HG02870 (cell line): ENCODE data around the gene TRAF4.

Source experiments
- ATAC-seq: cut with Tn5 transposase; IDR thresholded peaks from one replicate; pipeline ENCODE4 v1.9.1; 2021; ENCODE audit warnings: mild to moderate bottlenecking, moderate library complexity; ENCODE audit not compliant: unreplicated experiment

Gene TRAF4, protein sequence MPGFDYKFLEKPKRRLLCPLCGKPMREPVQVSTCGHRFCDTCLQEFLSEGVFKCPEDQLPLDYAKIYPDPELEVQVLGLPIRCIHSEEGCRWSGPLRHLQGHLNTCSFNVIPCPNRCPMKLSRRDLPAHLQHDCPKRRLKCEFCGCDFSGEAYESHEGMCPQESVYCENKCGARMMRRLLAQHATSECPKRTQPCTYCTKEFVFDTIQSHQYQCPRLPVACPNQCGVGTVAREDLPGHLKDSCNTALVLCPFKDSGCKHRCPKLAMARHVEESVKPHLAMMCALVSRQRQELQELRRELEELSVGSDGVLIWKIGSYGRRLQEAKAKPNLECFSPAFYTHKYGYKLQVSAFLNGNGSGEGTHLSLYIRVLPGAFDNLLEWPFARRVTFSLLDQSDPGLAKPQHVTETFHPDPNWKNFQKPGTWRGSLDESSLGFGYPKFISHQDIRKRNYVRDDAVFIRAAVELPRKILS

GRCh38 chr17:28743243-28744103, at the start of gene TRAF4:
Gene TRAF4 (plus strand): TSS chr17:28744011. CDS start chr17:28744113, 102 bp downstream.
- ATAC-seq, result peak; percentile 49

GRCh38 chr17:28698253-28698941, 45.4 kb upstream of the TRAF4 start:
- ATAC-seq, result no peak

- no peak for ATAC-seq
Observed at GRCh38 chr17:28700278-28700677, 43.5 kb upstream of the TRAF4 start.

- ATAC-seq, result no peak
Observed at GRCh38 chr17:28700830-28701492, 42.9 kb upstream of the TRAF4 start.

DNA sequence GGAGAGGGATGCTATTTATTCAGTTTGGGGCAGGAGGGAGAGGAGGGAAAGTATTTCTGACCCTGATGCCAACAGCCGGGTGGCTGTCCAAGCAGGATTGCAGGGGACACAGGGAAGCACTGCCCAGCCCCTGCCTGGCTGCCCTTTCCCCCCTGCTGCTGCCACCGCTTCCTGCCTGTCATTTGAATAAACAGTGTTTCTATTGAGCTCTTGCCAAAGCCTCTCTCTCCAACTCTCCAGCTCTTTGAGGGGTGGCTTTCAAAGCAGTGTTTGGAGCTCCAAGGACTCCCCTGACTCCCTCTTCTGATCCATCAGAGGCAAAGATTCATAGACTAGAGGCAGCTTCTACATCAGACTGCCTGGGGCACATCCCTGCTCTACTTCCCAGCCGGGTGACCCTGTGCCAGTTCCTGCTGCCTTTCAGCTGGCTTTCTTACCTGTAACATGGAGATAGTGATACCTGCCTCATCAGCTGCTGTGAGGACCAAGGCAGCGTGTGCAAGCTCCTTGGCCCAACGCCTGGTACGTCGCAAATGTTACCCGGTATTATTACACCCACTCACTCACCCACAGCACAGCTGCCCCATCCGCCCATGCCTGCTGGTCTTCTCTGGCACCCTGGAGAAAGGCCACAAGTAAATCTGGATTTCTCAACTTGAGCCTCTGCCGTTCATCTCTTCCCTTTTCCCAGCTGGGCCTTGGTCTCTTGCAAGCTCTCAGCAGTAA, 41.6 kb upstream of the TRAF4 start:
- ATAC-seq, result no peak

DNA sequence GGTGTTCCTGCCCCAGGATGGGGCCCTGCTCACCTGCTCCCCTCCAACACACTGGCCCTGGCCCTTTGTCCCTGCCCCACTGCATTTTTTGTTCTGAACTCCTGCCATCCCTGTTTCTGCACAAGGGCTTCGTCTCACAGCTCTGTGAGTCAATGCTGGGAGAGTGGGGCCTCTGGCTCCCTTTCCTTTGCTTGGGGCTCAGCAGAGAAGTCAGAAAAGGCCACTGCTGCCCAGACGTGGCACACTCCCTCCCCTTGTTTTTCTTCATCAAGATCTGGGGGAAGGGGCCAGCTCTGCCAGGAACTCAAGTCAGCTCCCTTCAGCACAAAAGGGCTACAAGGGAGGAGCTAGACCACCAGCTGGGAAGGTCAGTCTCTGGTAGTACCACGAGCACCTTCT, 41.1 kb upstream of the TRAF4 start:
- ATAC-seq, result no peak

DNA sequence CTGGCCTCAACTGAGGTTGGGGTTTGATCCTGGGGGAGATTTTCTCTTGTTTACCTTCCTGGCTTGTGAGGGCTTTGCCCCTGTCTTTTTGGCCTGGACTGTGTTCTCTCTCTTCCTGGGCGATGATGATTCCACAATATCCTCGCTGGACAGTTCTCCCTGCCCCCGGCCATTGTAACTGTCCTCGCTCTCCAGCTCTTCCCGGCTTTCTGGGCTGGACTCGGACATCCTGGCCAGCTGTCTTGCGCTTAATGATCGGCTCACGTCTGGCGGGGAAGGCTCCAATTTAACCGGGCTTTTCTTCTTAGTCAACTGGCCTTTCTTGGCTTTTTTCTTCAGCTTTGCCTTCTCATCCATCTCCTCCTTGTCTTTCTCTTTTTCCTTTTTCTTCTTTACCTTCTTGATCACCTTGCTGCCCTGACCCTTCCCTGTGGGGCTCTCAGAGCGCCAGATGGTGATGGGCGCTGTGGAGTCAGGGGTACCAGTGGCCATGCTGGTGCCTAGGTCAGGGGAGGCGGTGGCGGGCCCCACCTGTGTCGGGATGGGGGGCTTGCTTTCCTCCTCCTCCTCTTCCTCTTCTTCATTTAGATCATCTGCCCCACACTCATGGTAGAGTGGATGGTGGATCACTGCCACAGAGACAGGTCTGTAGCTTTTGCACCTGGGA, 40.1 kb upstream of the TRAF4 start:
- ATAC-seq, result no peak

DNA sequence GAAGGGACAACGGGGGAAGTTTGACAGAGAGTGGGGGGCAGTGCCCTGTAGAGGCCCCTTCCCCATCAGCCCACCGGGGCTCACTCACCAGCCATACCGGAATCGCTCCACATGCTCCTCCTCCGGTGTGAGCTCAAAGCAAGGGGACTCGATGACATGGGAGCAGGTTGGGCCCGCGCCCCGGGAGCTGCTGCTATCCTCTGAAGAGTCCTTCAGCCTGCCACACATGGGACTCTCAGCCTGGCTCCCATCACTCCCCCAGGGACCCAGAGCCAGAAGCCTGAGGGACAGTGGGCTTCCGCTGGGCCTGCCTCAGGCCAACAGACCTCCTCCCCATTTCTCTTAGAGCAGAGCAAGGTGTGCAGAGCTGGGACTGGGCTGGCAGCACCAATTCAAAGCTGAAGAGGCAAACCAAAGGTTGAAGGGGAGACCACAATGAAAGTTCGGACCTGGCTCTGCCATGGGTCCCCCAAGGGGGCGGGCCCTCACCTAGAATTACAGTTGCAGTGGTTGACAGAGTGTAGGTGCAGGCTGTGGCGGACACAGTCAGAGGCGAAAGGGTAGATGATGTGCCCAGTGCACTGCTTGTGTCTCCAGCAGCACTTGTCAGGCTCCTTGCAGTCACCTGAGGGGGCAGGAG, 39.5 kb upstream of the TRAF4 start:
- ATAC-seq, result no peak

DNA sequence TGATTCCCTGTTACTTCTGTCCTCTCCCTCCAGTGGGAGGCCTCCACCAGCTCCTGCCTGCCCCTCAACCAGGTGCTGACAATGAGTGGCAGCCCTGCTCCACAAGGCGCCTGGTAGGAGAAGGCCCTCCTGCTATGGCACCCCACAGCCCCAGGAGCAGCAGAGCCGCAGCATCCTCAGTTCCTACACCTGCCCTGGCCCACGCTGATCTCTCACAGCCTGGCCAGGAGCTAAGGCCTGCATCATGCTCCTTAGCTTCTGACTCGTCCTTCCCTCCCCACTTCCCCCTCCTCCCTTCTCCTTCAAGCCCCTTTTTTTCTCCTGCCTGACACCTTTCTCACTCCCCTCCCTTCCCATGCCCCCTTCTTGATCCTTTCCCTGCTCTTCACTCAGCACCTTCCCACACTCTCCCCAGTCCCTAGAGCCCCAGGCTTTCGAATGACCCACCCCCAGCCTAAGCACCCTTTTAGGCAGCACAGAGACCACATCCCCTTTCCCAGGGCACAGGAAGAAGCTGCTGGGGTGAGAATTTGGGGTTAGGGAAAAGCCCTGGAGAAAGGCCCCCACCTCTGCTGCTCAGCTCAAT, 38.6 kb upstream of the TRAF4 start:
- ATAC-seq, result no peak

DNA sequence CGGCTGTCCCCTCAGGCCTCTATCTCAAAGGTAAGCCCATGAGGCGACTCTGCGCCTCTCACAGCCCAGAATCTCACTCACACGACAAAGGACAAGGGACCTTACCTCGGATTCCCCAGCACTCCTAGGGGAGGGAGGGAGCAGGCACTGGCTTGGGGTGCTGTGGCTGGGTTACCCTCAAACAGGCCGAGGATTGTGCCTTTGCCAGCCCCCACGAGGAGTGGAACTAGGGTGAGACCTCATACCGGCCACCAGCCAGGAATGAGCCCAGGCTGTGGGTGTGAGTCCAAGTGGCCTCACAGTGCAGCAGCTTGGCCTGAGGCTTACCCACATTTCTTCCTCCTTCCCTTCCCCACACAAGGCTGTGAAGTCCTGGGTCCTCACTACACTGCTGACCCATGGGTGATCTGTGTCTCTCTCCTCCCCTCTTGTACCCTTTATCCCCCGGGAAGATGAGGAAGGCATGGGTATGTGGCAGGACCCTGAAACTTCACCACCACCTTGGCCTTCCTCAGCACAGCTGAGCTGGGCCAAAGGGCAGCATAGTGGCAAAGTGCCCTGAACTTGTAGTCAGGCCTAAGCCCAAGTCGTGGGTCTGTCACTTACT, 38.0 kb upstream of the TRAF4 start:
- no peak for ATAC-seq

GRCh38 chr17:28706471-28707338, 37.1 kb upstream of the TRAF4 start:
- no peak for ATAC-seq

DNA sequence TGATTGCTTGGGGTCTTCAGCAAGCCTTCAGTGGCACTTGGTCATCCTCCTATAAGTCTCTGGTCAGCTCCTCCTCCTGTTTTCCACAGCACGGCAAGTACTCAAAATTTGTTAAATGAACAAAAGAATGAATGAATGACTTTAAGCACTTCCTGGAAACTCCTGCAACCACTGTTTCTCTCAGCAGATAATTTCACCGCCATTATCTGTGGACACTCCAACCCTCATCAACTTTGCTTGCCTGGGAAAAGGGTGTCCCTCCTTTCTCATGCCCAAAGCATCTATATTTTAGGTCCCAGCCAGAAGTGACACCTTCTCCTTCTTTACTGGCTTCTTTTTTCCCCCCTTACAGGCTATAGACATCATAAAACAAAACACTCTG, 36.5 kb upstream of the TRAF4 start:
- ATAC-seq, result no peak

DNA sequence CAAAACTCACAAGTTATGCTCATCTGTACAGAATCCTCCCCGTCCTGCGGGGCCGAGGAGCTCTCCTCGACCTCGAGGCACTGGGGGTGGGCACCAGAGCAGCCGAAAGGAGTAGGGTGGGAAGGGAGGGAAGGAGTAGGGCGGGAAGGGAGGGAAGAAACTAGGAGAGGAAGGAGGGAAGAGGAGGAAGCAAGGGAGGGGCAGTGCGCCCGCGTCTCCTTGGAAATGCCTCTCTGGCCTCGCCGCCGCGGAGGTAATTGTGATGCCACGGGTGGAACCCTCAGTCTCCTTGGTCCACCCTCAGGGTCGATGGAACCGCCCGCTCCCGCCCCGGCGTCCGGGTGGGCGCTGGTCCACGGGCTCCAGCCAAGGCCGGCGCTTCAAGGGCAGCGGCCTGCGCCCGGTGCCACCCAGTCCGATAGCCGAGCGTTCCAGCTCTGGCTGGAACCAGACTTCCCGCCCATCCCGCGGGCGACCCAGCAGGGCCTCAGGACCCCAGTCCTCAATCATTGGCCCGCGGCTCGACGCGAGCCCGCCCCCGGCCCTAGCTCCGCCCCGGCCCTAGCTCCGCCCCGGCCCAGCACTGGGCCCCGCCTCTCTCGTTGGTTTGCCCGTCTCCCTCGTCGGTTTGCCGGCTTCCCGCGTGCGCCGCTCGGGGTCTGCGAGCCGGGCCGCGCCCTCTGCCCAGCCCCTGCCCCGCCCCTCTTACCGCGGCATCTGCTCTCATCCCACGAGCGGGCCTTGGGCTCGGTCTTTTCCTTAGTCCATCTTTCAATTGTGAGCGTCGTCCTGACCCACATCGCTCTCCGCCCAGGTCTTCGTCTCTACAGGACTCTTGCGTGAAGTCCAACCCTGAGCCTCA, 32.7 kb upstream of the TRAF4 start:
- ATAC-seq, result peak; percentile 74

GRCh38 chr17:28711723-28712031, 32.1 kb upstream of the TRAF4 start, which contains the start of gene PROCA1:
Gene PROCA1 (minus strand): TSS chr17:28711888. CDS start chr17:28711660, 228 bp downstream.
- peak; percentile 15 for ATAC-seq

DNA sequence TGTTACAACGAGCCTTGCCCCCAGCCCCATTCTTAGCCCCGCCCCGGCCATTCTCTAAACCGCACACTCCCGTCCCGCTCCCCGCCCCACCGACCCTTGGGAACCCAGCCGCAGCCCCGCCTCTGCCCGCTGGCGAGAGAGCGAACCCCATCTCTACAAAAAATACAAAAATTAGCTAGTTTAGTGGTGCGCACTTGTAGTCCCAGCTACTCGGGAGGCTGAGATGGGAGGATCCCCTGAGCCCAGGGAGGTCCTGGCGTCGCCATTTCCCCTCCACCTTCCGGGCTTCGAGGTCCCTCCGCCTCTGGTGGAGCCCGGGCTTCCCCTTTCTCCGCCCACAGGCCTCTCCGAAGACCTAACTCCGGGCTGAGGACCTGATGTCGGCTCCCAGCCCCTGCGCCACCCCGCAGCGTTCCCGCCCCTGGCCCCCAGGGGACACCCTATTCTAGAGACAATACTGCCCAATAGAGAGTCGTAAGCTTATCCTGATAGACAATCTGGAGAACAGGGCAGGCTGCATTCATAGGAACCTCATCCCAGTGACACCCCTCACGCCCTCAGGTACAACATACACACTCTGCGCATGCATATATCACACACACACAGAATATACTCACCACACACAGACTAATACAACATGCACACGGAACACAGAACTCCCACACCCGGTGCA, 31.6 kb upstream of the TRAF4 start:
- no peak for ATAC-seq
